ENCODE measurements around the gene LRRN4CL.

DNA sequence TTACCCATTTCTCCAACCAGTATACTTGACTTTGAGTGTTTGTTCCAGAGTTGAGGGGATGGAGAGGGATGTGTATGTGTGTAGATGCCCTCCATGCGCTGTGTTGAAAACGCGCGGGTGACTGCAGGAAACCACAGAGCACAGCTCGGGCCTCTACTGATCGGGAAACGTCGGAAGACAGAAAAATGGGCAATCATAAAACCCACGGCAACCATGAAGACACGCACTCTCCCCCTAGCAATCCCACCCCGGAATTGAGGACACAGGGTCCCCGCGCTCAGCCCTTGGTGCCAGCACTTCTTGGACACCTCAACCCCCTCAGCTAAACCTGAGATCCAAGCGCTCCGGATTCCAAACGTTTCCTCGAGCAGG is 18.1 kb downstream of the LRRN4CL start:
- TF ChIP-seq CBX5 (IDR thresholded peaks at IDR 0.05; ENCODE audit: low read depth, low read length) (no peak), CREB1 (IDR thresholded peaks at IDR 0.05) (no peak), JUN (IDR thresholded peaks at IDR 0.05; ENCODE audit: low read depth, low read length) (no peak), EZH2 (IDR thresholded peaks at IDR 0.05; ENCODE audit: low read depth, low read length, severe bottlenecking) (no peak), CBX8 (IDR thresholded peaks at IDR 0.05; ENCODE audit: borderline replicate concordance, low read depth, low read length) (no peak)
- TF ChIP-seq, protein P1, sequence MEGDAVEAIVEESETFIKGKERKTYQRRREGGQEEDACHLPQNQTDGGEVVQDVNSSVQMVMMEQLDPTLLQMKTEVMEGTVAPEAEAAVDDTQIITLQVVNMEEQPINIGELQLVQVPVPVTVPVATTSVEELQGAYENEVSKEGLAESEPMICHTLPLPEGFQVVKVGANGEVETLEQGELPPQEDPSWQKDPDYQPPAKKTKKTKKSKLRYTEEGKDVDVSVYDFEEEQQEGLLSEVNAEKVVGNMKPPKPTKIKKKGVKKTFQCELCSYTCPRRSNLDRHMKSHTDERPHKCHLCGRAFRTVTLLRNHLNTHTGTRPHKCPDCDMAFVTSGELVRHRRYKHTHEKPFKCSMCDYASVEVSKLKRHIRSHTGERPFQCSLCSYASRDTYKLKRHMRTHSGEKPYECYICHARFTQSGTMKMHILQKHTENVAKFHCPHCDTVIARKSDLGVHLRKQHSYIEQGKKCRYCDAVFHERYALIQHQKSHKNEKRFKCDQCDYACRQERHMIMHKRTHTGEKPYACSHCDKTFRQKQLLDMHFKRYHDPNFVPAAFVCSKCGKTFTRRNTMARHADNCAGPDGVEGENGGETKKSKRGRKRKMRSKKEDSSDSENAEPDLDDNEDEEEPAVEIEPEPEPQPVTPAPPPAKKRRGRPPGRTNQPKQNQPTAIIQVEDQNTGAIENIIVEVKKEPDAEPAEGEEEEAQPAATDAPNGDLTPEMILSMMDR (IDR thresholded peaks at IDR 0.05; ENCODE audit: control extremely low read depth in 1 of 3, insufficient read depth in 1 of 3, low read depth in 1 of 3, low read length in 3 of 3), result no peak

All from H1 (cell line).